ENCODE measurements around the gene CLCN4. TPM values are rescaled to one million over a fixed set of nuclear protein-coding genes. Genes with fewer than 3 reads are reported as not detected.

CLCN4 gene
- total RNA-seq, 4 donors from 2014 or later: 0.88 to 3.6 (median 1.5) TPM

GRCh38 chrX:10135561-10136399, 21.0 kb upstream of the CLCN4 start:
- intact Hi-C loops (cut with DNase I; ENCODE audit: low total_unique reads): no loop called here
- H3K36me3 ChIP-seq: no peaks in the 10 kb centered on the region

GRCh38 chrX:10138726-10139125, 18.0 kb upstream of the CLCN4 start:
- Histone ChIP-seq H3K27me3 (no peaks in the 10 kb centered on the region), H3K4me1 (no peaks in the 10 kb centered on the region), H3K4me3 (no peak overlapping the region), H3K36me3 (no peaks in the 10 kb centered on the region), H3K27ac (no peak overlapping the region), H3K9me3 (no peaks in the 10 kb centered on the region)
- no peak for DNase-seq
- intact Hi-C loops (cut with DNase I; ENCODE audit: low total_unique reads): no loop called here
- no peak for TF ChIP-seq POLR2A (IDR thresholded peaks at IDR 0.05)
- TF ChIP-seq CTCF (IDR thresholded peaks at IDR 0.05): no peak

More at GRCh38 chrX:10135561-10136399, 21.0 kb upstream of the CLCN4 start:
- TF ChIP-seq CTCF (IDR thresholded peaks at IDR 0.05) (no peak), POLR2A (IDR thresholded peaks at IDR 0.05) (no peak)
- Histone ChIP-seq H3K9me3 (no peaks in the 10 kb centered on the region), H3K27ac (no peak overlapping the region), H3K4me3 (no peak overlapping the region), H3K4me1 (no peaks in the 10 kb centered on the region), H3K27me3 (no peaks in the 10 kb centered on the region)
- no peak for DNase-seq

GRCh38 chrX:10140264-10140663, 16.5 kb upstream of the CLCN4 start:
- Histone ChIP-seq H3K27me3 (no peaks in the 10 kb centered on the region), H3K27ac (no peak overlapping the region), H3K36me3 (no peaks in the 10 kb centered on the region), H3K4me3 (no peak overlapping the region), H3K4me1 (no peaks in the 10 kb centered on the region), H3K9me3 (no peaks in the 10 kb centered on the region)
- no peak for DNase-seq
- TF ChIP-seq POLR2A (IDR thresholded peaks at IDR 0.05) (no peak), CTCF (IDR thresholded peaks at IDR 0.05) (no peak)
- intact Hi-C loops (cut with DNase I; ENCODE audit: low total_unique reads): no loop called here

- DNase-seq: no peak
- H3K27me3 ChIP-seq: no peaks in the 10 kb centered on the region
- no peak overlapping the region for H3K27ac ChIP-seq
- no peak for TF ChIP-seq CTCF (IDR thresholded peaks at IDR 0.05)
- TF ChIP-seq POLR2A (IDR thresholded peaks at IDR 0.05): no peak
- intact Hi-C loops (cut with DNase I; ENCODE audit: low total_unique reads): no loop called here
- no peaks in the 10 kb centered on the region for H3K9me3 ChIP-seq
- H3K36me3 ChIP-seq: no peaks in the 10 kb centered on the region
- no peak overlapping the region for H3K4me3 ChIP-seq
- no peaks in the 10 kb centered on the region for H3K4me1 ChIP-seq
Observed at GRCh38 chrX:10142041-10142599, 14.7 kb upstream of the CLCN4 start.
